Putamen (tissue), 1 donor: ENCODE data around the gene PECR.

Experiments
- DNase-seq: peaks from one replicate; pipeline ENCODE4 v3.0.0-alpha.2; 2016; ENCODE audit warnings: low spot score

PECR gene

DNA sequence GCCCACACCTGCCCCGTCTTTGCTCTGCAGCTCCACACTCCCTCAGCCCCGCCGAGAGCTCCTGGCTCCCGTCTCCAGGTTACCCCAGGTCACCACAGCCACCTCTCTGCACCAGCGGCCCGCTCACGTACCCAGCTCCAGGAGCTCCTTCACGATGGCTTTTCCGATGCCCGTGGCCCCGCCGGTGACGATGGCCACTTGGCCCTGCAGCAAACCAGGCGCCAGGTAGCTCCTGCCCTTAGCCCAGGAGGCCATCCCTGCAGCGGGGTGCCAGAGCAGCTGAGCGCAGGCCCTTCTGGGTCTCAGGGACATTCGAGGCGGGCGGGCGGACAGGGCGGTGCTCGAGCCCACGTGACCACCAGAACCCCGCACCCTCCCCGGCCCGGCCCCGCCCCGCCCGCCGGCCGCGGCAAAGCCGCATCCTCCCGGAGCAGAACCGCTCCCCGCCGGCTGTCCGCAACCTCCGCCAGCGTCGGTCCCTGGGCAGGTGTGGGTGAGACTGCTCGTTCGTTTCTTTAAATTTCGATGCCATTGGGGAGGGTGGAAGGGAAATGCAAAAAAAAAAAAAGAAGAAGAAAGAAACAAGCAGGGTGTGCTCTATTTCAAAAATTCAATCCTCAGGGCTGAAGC lies at the start of gene PECR, which contains the start of gene TMEM169:
Gene PECR, minus strand, starts transcription at position 323 of the 630 bp plus-strand sequence. Its CDS starts 68 bp downstream, at position 255.
Gene TMEM169, plus strand, starts transcription at position 433 of the 630 bp plus-strand sequence. CDS start 14,045 bp downstream, outside the sequence.
- DNase-seq, result peak; percentile 84

DNA sequence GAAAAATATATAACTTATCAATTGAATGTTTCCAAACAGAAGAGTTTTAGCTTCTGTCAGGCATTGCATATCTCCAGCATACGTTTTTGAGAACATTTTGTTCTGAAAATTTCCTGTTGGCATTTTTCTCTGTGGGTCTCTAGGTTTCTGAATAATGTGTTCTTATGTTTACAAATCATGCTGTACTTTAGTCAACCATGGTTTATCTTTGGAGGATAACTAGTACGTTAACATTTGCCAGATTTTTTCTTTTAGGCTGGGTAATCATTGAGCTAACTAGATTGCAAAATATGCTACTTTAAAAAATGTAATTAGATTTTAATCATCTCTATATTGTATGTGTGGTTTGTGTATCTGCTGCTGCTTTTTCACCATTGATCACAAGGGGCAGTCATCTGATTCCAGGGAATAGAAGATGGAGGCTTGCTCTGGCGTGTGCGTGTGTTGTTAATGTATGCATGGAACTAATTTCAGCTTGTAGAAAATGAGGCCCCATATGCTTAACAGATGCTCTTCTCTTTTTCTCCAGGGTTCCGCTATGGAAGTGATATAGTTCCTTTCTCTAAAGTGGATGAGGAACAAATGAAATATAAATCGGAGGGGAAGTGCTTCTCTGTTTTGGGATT lies 48.9 kb upstream of the PECR start:
- no peak for DNase-seq

DNA sequence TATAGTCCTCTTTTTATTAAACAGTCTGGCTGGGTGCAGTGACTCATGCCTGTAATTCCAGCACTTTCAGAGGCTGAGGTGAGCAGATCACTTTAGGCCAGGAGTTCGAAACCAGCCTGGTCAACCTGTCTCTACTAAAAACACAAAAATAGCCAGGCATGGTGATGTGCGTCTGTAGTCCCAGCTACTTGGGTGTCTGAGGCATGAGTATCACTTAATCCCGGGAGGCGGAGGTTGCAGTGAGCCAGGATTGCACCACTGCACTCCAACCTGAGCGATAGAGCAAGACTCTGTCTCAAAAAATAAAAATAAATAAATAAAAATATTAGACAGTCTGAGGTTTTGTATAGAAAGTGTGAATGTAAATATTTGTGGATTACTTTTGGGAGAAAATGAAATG lies 45.3 kb upstream of the PECR start:
- no peak for DNase-seq

DNA sequence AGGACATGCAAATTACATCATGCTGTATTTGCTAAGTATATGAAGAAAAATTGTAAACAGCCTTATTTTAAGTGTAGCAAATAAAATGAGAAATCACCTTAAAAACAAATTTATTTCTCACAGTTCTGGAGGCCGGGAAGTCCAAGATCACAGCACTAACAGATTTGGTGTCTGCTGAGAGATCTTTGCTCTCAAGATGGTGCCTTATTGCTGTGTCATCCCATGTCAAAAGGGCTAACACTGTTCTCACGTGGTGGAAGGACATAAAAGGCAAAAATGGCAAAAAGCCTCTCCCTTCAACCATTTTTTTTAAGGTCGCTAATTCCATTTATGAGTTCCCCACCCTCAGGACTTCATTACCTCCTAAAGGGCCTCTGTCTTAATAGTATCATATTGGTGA lies 39.6 kb upstream of the PECR start:
- no peak for DNase-seq

DNA sequence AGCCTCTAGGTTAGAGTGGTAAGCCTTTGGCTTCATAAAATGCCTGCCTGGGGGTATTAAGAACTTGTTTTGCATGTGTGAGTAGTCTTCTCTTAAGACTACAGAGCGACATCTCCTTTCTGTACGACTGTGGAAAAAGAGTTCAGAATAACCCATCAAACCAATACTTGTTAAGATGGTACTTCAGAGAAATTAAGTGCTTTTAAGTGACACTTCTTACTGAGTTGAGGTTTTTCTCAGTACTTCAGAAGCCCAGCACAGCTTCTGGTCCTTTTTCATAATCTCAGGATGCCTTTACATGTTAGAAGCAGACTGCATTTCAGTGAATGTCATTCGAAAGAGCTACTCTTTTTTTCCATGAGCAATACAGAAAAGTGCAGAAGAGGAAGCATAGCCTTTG lies 38.4 kb upstream of the PECR start:
- DNase-seq, result no peak

DNA sequence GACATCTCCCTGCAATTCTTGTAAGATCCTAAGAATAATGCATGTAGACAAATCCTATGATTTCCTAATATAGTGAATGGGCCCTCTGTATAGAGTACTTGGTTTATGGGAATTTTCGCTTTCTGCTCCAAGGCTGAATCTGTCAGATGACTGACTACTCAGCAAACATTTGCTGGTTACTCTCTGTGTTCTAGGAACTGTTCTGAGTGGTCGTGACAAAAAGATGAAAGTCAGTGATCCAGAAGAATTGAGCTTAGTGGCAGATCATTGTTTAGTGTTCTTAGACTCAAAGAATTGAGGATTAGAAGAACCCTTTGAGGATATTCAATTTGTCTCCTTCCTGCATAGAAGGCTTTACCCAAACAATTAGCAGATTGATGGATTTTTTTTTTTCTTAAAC lies 37.5 kb upstream of the PECR start:
- DNase-seq, result no peak

DNA sequence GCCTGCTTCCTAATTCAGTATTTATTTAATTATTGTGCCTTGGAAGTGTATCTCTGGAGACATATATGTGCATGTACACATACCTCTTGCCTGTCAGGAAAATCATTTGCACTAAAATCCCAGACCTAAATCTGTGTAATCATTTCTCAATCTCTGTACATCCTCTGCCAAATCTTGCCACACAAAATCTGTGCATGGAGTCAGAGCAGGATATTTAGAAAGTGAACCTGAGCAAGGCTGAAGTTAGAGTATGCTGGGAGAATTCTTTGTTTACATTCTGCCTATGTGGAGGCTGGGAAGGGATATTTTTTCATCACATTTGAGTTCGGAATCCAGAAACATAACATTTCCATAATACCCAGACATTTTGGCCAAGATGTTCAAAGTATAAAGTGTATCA lies 36.9 kb upstream of the PECR start:
- no peak for DNase-seq

DNA sequence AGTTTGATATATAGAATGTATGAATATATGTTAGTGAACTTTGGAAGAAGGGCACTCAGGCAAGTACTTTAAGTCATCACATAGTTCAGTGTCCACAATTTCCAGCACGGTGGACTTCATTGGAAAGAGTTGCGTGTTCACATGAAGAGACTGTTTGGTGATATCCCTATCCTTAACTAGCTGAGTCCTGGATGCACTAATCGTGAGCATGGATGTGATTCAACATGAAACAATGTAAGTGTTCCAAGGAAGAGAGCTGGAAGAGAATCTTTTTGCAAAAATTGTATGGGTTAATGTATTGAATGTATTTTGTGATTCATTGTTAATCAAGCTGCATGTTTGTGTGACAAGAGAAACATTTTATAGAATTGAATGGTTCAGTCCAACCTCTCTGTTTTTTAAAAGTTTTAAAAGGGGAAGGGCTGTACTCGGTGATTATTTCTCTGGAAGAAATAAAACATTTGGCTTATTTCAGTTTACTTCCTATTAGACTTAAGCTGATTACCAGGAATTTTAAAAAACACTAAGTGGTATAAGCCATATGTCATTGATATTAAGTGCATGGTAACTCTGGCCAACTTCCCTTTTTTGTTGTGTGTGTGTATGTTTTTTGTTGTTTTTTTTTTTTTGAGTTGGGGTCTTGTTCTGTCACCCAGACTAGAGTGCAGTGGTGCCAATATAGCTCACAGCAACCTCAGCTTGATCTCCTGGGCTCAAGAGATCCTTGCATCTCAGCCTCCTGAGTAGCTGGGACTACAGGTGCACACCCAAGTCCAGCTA lies 36.1 kb upstream of the PECR start:
- no peak for DNase-seq

DNA sequence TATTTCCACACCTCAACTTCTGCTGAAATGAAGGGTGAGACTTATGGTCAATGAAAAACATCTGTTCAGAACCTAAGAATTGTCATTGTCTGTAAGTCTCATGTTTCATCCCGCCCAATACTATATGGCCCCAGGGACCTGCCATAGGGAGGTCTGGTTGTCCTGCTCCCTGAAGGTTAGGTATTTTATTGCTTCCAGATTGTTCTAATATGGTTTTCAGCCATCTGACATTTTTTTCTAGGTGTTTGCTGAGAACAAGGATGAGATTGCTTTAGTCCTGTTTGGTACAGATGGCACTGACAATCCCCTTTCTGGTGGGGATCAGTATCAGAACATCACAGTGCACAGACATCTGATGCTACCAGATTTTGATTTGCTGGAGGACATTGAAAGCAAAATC lies 34.8 kb upstream of the PECR start:
- no peak for DNase-seq

DNA sequence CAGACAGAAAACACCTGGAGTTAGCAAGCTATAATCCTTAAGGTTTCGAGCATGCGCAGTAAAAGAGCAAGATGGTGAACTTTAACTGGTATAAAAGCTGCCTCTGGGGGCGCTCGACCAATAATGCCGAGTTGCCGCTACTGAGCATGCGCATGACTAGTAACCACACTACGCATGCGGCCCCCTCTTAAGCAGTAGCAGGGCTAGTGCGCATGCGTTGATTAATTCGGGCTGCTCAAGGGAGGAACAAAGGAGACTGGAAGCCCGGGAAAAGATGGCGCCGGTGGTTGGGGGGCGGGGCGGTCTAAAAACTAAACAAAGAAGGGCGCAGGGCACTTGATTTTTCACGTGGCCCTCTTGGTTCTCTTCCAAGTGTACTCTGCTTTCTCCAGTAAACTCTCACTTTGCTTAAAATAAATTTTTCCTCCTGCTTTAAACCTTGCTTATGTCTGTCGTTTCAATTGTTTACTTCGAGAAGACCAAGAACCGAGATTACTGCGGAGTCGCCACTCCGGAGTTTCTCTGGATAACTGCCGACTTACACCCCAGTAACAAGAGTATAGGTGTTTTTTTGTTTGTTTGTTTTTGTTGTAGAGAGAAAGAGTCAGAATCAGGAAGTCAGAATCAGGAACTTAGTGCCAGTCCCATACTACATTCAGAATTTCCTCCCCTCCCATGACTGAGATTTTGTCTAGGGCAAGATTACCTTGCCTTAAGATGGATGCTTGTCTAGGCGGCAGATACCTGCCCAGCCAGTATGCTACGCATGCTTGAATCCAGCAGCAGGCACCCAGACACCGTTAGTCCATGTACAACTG lies 33.3 kb upstream of the PECR start:
- DNase-seq, result peak; percentile 98

DNA sequence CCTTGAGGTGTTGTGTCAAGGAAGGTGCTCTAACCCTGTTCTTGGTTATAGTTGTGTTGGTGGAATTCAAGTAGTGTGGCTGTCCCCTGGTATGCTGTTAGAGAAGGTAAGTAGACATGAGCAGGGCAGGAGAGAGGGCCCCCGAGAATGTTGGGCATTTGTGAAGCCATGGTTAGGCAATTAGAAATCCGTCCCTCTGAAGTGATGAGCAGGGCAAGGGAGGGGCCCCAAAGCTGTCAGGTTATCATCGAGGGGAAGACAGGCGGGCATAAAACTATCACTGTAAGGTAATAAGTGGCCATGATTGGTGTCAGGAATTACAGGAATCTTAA lies 32.7 kb upstream of the PECR start:
- DNase-seq, result no peak

DNA sequence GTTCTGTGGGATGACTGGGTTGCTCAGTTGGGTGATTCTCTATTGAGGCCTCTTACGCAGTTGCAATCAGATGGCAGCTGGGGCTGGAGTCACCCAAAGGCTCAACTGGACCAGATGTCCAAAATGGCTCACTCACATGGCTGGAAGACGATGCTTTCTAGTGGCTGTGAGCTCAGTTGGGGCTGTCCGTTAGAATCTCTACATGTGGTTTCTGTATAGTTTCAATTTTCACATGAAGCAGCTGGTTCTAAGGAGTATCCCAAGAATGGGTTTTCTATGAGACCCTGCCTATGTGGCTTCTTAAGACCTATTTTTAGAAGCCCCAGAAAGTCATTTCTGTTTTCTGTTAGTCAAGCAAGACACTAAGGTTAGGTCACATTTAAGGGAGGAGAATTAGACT lies 32.0 kb upstream of the PECR start:
- DNase-seq, result no peak

DNA sequence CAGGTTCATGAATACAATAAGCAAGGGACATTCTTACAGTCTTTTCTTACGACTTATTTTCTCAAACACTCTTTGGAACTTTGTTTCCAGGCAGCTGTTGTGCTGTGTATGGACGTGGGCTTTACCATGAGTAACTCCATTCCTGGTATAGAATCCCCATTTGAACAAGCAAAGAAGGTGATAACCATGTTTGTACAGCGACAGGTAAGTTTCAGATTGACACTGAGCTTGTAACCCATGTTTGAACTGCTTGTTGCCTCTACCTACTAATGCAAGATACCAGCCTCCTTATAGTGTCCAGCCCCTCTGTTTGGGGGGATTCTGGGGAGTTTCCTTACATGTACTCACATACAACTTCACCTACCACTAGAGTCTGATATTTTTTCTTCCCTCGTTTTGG lies 31.3 kb upstream of the PECR start:
- no peak for DNase-seq

DNA sequence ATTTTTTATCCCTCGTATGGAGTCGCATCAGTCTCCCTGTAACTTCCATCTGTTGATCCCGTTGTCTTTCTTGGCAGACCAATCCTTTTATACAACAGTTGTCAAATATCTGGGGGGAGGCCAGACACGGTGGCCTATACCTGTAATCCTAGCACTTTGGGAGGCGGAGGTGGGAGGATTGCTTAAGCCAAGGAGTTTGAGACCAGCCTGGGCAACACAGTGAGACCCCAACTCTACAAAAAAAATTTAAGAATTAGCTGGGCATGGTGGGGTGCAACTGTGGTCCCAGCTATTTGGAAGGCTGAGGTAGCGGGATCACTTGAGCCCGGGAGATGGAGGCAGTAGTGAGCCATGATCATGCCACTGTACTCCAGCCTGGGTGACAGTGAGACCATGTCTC lies 29.5 kb upstream of the PECR start:
- DNase-seq, result no peak

DNA sequence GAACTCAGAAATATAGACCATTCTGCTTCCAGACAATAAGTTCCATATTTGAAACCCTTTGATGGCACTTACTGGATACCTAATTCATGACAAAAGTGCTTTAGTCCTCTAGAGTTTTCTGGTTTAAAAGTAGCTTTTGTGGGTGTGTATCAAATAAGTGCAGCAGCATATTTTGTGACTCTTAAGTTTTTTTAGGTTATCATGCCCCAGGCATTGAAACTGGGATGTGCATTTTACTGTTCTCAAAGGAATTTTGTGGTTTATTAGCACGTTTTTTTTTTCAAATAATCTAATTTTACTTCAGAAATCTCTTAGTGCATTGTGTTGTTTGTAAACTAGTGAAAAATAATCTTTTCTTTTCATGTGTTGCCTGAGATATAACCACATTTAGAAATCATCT lies 29.0 kb upstream of the PECR start:
- no peak for DNase-seq

DNA sequence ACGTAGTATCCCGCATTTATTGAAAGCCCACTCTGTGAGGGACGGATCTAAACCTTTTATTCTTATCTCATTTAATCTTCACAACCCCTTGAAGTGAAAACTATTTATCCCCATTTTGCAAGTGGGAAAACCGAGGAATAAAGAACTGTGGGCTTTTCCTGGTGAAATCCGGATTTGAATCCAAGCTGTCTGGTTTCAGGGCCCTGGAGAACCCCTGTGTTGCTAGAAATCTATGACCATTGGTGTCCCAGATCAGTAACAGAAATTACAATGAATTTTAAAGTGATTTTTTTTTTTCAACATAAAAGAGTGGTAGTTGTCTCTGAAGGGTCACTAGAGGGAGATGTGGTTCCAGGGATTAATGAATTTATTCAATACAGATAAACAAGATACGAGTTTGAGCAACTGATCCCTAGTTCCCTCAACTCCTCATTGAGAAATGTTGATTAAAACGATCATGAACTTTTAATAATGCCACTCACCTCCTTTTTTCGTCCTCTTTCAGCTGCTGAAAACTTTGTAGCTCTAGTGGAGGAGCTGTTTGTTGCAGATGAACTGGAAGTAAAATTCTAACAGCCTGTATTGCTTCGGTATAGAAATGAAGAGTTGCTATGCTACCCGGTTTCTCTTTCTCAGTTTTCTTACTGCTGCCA lies 28.5 kb upstream of the PECR start:
- DNase-seq, result no peak

DNA sequence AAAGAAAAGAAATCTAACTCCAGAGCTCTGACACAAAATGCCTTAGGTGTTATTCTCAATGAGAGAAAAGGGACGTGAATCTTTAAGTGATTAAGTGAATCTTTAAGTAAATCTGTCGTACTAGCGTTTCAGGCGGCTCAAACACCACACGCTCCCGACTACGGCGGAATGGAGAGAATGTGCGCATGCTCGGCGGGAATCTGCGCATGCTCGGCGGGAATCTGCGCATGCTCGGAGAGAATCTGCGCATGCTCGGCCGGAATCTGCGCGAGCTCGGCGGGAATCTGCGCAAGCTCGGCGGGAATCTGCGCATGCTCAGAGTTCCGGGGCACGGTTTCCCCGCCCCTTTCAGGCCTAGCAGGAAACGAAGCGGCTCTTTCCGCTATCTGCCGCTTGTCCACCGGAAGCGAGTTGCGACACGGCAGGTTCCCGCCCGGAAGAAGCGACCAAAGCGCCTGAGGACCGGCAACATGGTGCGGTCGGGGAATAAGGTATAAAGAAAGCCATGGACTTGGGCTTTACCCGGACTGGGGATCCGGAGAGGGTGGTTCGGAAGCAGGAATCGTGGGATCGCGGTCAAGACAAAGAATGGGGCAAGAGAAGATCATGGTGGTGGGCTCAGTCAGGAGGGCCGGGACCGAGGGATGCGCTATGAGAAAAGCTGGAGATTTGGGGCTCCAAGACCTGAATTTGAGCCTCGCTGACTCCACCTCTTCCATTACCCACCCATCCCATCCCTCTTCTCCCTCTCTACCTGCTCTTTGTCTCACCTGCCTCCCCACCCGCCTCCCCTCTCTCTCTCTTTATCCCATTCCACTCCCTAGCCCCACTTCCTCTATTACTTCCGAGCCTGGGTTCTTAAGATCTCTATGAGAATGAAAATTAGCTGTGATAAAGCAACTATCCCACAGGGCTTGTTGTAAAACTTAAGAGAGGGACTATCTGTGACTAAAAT lies 27.6 kb upstream of the PECR start, which contains the start of gene XRCC5:
Gene XRCC5, plus strand, starts transcription at position 382 of the 955 bp plus-strand sequence. Its CDS starts 89 bp downstream, at position 471.
- DNase-seq, result peak; percentile 92

DNA sequence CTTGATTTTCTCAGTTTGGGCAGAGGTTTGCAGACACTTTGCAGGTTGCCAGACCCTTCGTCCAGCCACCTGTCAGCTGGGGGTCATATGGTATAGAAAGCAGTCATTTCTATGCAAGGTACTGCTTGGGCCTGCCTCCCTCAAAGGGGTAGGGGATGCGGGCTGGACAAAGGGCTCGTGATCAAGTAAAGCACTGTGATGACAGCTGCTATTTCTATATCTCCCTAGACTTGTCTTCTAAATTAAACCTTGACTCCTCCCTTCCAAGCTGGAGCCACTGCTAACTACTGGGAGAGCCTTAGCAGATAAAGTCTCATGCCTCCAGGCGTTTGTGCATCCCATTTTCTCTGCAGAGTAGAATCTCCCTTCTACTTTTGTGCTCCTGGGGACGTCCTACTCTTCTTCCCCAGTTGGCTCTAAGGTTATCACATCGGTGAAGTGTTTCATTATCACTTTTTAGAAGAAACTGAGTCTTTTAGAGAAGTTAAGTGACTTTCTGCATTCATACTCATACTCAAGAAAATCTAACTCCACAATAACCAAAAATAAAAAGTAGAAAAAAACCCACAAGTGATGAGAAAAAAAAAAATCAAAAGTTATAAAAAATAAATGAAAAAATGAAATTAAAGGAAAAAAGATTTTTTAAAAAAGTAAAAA lies 26.8 kb upstream of the PECR start:
- no peak for DNase-seq

DNA sequence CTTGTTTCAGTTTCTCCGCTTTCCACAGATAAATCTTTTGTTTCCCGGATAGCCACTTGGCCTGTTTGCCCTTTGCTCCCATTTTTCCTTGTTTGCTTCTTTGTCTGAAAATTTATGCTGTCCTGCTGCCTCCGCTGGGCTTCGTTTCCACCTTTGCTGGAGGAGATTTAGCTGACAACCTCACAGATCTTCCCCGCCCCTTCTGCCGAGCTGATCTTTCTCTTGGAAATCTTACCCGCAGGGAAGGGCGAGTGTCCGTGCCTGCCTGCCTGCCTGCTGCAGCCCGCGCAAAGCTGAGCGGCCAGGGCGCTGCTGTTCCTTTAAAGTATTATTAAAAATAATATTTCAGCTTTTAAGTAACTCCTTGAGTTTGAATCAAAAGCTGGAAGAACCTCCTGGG lies 26.2 kb upstream of the PECR start:
- DNase-seq, result no peak

DNA sequence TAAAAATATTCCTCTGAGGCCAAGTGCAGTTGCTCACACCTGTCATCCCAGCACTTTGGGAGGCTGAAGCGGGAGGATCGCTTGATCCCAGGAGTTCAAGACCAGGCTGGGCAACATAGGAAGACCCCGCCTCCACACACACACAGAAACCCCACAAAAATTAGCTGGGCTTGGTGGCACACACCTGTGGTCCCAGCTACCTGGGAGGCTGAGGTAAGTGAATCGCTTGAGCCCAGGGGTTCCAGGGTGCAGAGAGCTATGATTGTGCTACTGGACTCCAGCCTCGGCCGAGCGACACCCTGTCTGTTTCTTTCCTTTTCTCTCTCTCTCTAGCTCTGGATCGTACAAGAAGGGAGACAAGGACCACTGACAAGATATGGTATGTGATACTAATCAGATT lies 25.7 kb upstream of the PECR start:
- DNase-seq, result no peak
